GM21786 (cell line): ENCODE data around the gene NARF.
A peak's percentile ranks its signal among the peaks of the same experiment; 100 is the strongest.

Source experiments
- ATAC-seq: cut with Tn5 transposase; IDR thresholded peaks from one replicate; pipeline ENCODE4 v1.9.1; 2021; ENCODE audit not compliant: unreplicated experiment

The NARF gene

GRCh38 chr17:82470065-82470464, 11.5 kb downstream of the NARF start:
- no peak for ATAC-seq

- ATAC-seq = no peak
Observed at GRCh38 chr17:82474223-82475010, 15.9 kb downstream of the NARF start.

GRCh38 chr17:82475458-82475857, 16.9 kb downstream of the NARF start:
- ATAC-seq = no peak

GRCh38 chr17:82477934-82478333, 19.4 kb downstream of the NARF start:
- ATAC-seq = no peak

- ATAC-seq = no peak
Observed at GRCh38 chr17:82479602-82480001, 21.1 kb downstream of the NARF start.

- ATAC-seq = no peak
Observed at GRCh38 chr17:82480318-82480717, 21.8 kb downstream of the NARF start.

- no peak for ATAC-seq
Observed at GRCh38 chr17:82483204-82483660, 24.7 kb downstream of the NARF start.

GRCh38 chr17:82483836-82484235, 25.3 kb downstream of the NARF start:
- ATAC-seq = no peak

GRCh38 chr17:82486231-82487094, 27.9 kb downstream of the NARF start:
- no peak for ATAC-seq

- ATAC-seq = no peak
Observed at GRCh38 chr17:82487910-82488309, 29.4 kb downstream of the NARF start.

GRCh38 chr17:82489117-82489516, 30.6 kb downstream of the NARF start:
- ATAC-seq = no peak

GRCh38 chr17:82489851-82490511, 31.4 kb downstream of the NARF start:
- ATAC-seq = no peak

GRCh38 chr17:82490512-82491195, 32.1 kb downstream of the NARF start:
- no peak for ATAC-seq

- no peak for ATAC-seq
Observed at GRCh38 chr17:82491196-82491530, 32.6 kb downstream of the NARF start.

- no peak for ATAC-seq
Observed at GRCh38 chr17:82491533-82491932, 33.0 kb downstream of the NARF start.

- no peak for ATAC-seq
Observed at GRCh38 chr17:82492643-82493225, 34.2 kb downstream of the NARF start.

GRCh38 chr17:82493226-82493781, 34.8 kb downstream of the NARF start:
- ATAC-seq = no peak

GRCh38 chr17:82494236-82495055, 35.9 kb downstream of the NARF start:
- ATAC-seq = peak; percentile 44

GRCh38 chr17:82495844-82496528, 37.4 kb downstream of the NARF start:
- no peak for ATAC-seq
